SK-N-SH treated with all-trans-retinoic acid at 6 μM for 48 hours (cell line): ENCODE measurements around the gene FBN3.

Source experiments
- BACH2 ChIP-seq: fragments of 250-450 bp; sonication (Bioruptor Pico); IDR thresholded peaks from 2 replicates; pipeline ENCODE4 v1.9.0; 2021; ENCODE audit warnings: mild to moderate bottlenecking, borderline replicate concordance
- ZFP30 ChIP-seq: fragments of 450-650 bp; formaldehyde crosslinking; IDR thresholded peaks from 2 replicates; pipeline ENCODE4 v1.5.0; 2022; ENCODE audit warnings: mild to moderate bottlenecking, moderate library complexity
- TF ChIP-seq, protein P1 (sequence below): fragments of 250-450 bp; sonication (Bioruptor Pico); IDR thresholded peaks from 2 replicates; pipeline ENCODE4 v1.8.0; 2020; ENCODE audit warnings: mild to moderate bottlenecking, moderate library complexity, borderline replicate concordance
- TF ChIP-seq, protein P2 (sequence below): fragments of 250-450 bp; sonication (Bioruptor Pico); IDR thresholded peaks from 2 replicates; pipeline ENCODE4 v1.5.0; 2020; ENCODE audit warnings: mild to moderate bottlenecking, moderate library complexity
- TF ChIP-seq, protein P3 (sequence below): fragments of 250-450 bp; sonication (Bioruptor Pico); IDR thresholded peaks from 2 replicates; pipeline ENCODE4 v1.8.0; 2021; ENCODE audit warnings: low read depth, mild to moderate bottlenecking, moderate library complexity, borderline replicate concordance

DNA sequence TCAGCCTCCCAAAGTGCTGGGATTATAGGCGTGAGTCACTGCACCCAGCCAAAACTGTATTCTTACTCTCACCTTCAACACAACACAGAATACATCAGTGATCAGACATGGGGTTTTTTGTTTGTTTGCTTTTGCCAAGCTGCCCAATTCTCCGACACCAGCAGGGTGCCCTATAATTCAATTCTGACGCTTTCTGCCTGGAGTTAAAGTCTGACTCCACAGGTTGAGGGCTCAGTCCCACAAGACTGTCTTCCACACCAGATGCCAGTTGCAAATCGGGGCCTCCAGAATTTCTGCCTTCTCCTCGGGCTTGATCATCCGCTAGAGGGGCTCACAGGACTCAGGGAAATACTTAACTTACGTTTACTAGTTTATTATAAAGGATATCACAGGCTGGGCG, 22.1 kb downstream of the FBN3 start:
- no peak for TF ChIP-seq ZFP30 (CRISPR knock-in tag)
- TF ChIP-seq, protein P1, sequence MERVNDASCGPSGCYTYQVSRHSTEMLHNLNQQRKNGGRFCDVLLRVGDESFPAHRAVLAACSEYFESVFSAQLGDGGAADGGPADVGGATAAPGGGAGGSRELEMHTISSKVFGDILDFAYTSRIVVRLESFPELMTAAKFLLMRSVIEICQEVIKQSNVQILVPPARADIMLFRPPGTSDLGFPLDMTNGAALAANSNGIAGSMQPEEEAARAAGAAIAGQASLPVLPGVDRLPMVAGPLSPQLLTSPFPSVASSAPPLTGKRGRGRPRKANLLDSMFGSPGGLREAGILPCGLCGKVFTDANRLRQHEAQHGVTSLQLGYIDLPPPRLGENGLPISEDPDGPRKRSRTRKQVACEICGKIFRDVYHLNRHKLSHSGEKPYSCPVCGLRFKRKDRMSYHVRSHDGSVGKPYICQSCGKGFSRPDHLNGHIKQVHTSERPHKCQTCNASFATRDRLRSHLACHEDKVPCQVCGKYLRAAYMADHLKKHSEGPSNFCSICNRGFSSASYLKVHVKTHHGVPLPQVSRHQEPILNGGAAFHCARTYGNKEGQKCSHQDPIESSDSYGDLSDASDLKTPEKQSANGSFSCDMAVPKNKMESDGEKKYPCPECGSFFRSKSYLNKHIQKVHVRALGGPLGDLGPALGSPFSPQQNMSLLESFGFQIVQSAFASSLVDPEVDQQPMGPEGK (CRISPR knock-in tag): no peak
- no peak for TF ChIP-seq BACH2 (CRISPR knock-in tag)
- TF ChIP-seq, protein P2, sequence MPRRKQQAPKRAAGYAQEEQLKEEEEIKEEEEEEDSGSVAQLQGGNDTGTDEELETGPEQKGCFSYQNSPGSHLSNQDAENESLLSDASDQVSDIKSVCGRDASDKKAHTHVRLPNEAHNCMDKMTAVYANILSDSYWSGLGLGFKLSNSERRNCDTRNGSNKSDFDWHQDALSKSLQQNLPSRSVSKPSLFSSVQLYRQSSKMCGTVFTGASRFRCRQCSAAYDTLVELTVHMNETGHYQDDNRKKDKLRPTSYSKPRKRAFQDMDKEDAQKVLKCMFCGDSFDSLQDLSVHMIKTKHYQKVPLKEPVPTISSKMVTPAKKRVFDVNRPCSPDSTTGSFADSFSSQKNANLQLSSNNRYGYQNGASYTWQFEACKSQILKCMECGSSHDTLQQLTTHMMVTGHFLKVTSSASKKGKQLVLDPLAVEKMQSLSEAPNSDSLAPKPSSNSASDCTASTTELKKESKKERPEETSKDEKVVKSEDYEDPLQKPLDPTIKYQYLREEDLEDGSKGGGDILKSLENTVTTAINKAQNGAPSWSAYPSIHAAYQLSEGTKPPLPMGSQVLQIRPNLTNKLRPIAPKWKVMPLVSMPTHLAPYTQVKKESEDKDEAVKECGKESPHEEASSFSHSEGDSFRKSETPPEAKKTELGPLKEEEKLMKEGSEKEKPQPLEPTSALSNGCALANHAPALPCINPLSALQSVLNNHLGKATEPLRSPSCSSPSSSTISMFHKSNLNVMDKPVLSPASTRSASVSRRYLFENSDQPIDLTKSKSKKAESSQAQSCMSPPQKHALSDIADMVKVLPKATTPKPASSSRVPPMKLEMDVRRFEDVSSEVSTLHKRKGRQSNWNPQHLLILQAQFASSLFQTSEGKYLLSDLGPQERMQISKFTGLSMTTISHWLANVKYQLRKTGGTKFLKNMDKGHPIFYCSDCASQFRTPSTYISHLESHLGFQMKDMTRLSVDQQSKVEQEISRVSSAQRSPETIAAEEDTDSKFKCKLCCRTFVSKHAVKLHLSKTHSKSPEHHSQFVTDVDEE (CRISPR knock-in tag): no peak
- TF ChIP-seq, protein P3, sequence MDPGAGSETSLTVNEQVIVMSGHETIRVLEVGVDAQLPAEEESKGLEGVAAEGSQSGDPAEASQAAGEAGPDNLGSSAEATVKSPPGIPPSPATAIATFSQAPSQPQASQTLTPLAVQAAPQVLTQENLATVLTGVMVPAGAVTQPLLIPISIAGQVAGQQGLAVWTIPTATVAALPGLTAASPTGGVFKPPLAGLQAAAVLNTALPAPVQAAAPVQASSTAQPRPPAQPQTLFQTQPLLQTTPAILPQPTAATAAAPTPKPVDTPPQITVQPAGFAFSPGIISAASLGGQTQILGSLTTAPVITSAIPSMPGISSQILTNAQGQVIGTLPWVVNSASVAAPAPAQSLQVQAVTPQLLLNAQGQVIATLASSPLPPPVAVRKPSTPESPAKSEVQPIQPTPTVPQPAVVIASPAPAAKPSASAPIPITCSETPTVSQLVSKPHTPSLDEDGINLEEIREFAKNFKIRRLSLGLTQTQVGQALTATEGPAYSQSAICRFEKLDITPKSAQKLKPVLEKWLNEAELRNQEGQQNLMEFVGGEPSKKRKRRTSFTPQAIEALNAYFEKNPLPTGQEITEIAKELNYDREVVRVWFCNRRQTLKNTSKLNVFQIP (CRISPR knock-in tag): no peak
